ENCODE measurements around the gene SAMD4B. TPM values are rescaled to one million over a fixed set of nuclear protein-coding genes. Genes with fewer than 3 reads are reported as not detected.

The SAMD4B gene
- total and polyA plus RNA-seq, 2 donors (not counting 1 experiment from before 2014, with no cell fraction given): 33.0 to 39.1 TPM

GRCh38 chr19:39319098-39319891, 22.9 kb upstream of the SAMD4B start:
- Histone ChIP-seq H3K4me2 (ENCODE audit: extremely low read depth, insufficient read depth, low read length) (no peak overlapping the region), H3K9ac (ENCODE audit: insufficient read depth, low read length) (no peak overlapping the region), H3K36me3 (ENCODE audit: control insufficient read depth, insufficient read depth, low read length) (no peaks in the 10 kb centered on the region), H3K4me3 (replicated peaks in 1 of 4; ENCODE audit: control extremely low read depth in 1 of 4, insufficient read depth in 1 of 4, low read depth in 3 of 4, low read length in 4 of 4) (no peak overlapping the region), H3K4me1 (ENCODE audit: control insufficient read depth, extremely low read depth, insufficient read depth, low read length) (no peaks in the 10 kb centered on the region), H3K79me2 (ENCODE audit: control insufficient read depth, insufficient read depth, low read length) (no peaks in the 10 kb centered on the region), H3K9me3 (ENCODE audit: control insufficient read depth, insufficient read depth, low read depth, low read length) (no peaks in the 10 kb centered on the region), H3K27me3 (ENCODE audit: control insufficient read depth, insufficient read depth, low read length) (peaks cover 18% of the 10 kb centered on the region), H4K20me1 (ENCODE audit: control insufficient read depth, extremely low read depth, insufficient read depth, low read length) (no peaks in the 10 kb centered on the region), H3K27ac (ENCODE audit: insufficient read depth, low read length) (no peak overlapping the region), H2AFZ (ENCODE audit: low read length) (no peak overlapping the region)
- TF ChIP-seq CTCF (conservative IDR thresholded peaks at IDR 0.05 in 1 of 2, IDR thresholded peaks at IDR 0.05 in 1 of 2; ENCODE audit: low read depth in 1 of 2, low read length in 2 of 2): no peak
- TF ChIP-seq EZH2 (IDR thresholded peaks at IDR 0.05; ENCODE audit: low read length, missing control alignments): no peak
- no peak for DNase-seq (ENCODE audit: low read depth in 2 of 2)

GRCh38 chr19:39319892-39320248, 22.4 kb upstream of the SAMD4B start:
- H3K9ac ChIP-seq (ENCODE audit: insufficient read depth, low read length): no peak overlapping the region
- no peak for DNase-seq (ENCODE audit: low read depth in 2 of 2)
- H3K79me2 ChIP-seq (ENCODE audit: control insufficient read depth, insufficient read depth, low read length): no peaks in the 10 kb centered on the region
- no peaks in the 10 kb centered on the region for H3K4me1 ChIP-seq (ENCODE audit: control insufficient read depth, extremely low read depth, insufficient read depth, low read length)
- H3K27ac ChIP-seq (ENCODE audit: insufficient read depth, low read length): no peak overlapping the region
- H4K20me1 ChIP-seq (ENCODE audit: control insufficient read depth, extremely low read depth, insufficient read depth, low read length): no peaks in the 10 kb centered on the region
- peak overlapping the region; percentile 46 for H3K4me2 ChIP-seq (ENCODE audit: extremely low read depth, insufficient read depth, low read length)
- no peak overlapping the region for H2AFZ ChIP-seq (ENCODE audit: low read length)
- peaks cover 18% of the 10 kb centered on the region for H3K27me3 ChIP-seq (ENCODE audit: control insufficient read depth, insufficient read depth, low read length)
- H3K9me3 ChIP-seq (ENCODE audit: control insufficient read depth, insufficient read depth, low read depth, low read length): no peaks in the 10 kb centered on the region
- no peaks in the 10 kb centered on the region for H3K36me3 ChIP-seq (ENCODE audit: control insufficient read depth, insufficient read depth, low read length)
- peak overlapping the region in 2 of 4 experiments; percentile 49 to 50 for H3K4me3 ChIP-seq (replicated peaks in 1 of 4; ENCODE audit: control extremely low read depth in 1 of 4, insufficient read depth in 1 of 4, low read depth in 3 of 4, low read length in 4 of 4)
- TF ChIP-seq EZH2 (IDR thresholded peaks at IDR 0.05; ENCODE audit: low read length, missing control alignments) (no peak), CTCF (conservative IDR thresholded peaks at IDR 0.05 in 1 of 2, IDR thresholded peaks at IDR 0.05 in 1 of 2; ENCODE audit: low read depth in 1 of 2, low read length in 2 of 2) (no peak)

- H3K27me3 ChIP-seq (ENCODE audit: control insufficient read depth, insufficient read depth, low read length): peaks cover 18% of the 10 kb centered on the region
- H3K79me2 ChIP-seq (ENCODE audit: control insufficient read depth, insufficient read depth, low read length): no peaks in the 10 kb centered on the region
- DNase-seq (ENCODE audit: low read depth in 2 of 2): no peak
- H3K27ac ChIP-seq (ENCODE audit: insufficient read depth, low read length): no peak overlapping the region
- H2AFZ ChIP-seq (ENCODE audit: low read length): no peak overlapping the region
- no peak overlapping the region for H3K4me3 ChIP-seq (replicated peaks in 1 of 4; ENCODE audit: control extremely low read depth in 1 of 4, insufficient read depth in 1 of 4, low read depth in 3 of 4, low read length in 4 of 4)
- H4K20me1 ChIP-seq (ENCODE audit: control insufficient read depth, extremely low read depth, insufficient read depth, low read length): no peaks in the 10 kb centered on the region
- H3K9me3 ChIP-seq (ENCODE audit: control insufficient read depth, insufficient read depth, low read depth, low read length): no peaks in the 10 kb centered on the region
- H3K36me3 ChIP-seq (ENCODE audit: control insufficient read depth, insufficient read depth, low read length): no peaks in the 10 kb centered on the region
- H3K4me1 ChIP-seq (ENCODE audit: control insufficient read depth, extremely low read depth, insufficient read depth, low read length): no peaks in the 10 kb centered on the region
- H3K9ac ChIP-seq (ENCODE audit: insufficient read depth, low read length): no peak overlapping the region
- TF ChIP-seq EZH2 (IDR thresholded peaks at IDR 0.05; ENCODE audit: low read length, missing control alignments) (no peak), CTCF (conservative IDR thresholded peaks at IDR 0.05 in 1 of 2, IDR thresholded peaks at IDR 0.05 in 1 of 2; ENCODE audit: low read depth in 1 of 2, low read length in 2 of 2) (no peak)
- no peak overlapping the region for H3K4me2 ChIP-seq (ENCODE audit: extremely low read depth, insufficient read depth, low read length)
Measured at GRCh38 chr19:39321117-39321831, 20.9 kb upstream of the SAMD4B start.

Measured in fibroblast of lung (primary cell).